A172 (cell line): ENCODE measurements around the gene LPIN3. TPM values are rescaled to one million over a fixed set of nuclear protein-coding genes. Genes with fewer than 3 reads are reported as not detected.
A peak's percentile ranks its signal among the peaks of the same experiment; 100 is the strongest.

Experiments used
- DNase-seq: peaks from one replicate; pipeline ENCODE4 v3.0.0-alpha.2; 2015; ENCODE audit warnings: low spot score
- total RNA-seq: library from RNA; depleted of rRNA; stranded (reverse); fragments of >200 nt; shearing (Covaris generic); gene quantifications from 2 replicates; pipeline ENCODE4 v1.2.3, GENCODE V29; 2014

The LPIN3 gene
- total RNA-seq, 1 experiment from 2014 or later: 3.4 TPM

GRCh38 chr20:41320976-41321375 lies 19.6 kb upstream of the LPIN3 start:
- DNase-seq: no peak

GRCh38 chr20:41327178-41327577 lies 13.4 kb upstream of the LPIN3 start:
- DNase-seq: no peak

DNA sequence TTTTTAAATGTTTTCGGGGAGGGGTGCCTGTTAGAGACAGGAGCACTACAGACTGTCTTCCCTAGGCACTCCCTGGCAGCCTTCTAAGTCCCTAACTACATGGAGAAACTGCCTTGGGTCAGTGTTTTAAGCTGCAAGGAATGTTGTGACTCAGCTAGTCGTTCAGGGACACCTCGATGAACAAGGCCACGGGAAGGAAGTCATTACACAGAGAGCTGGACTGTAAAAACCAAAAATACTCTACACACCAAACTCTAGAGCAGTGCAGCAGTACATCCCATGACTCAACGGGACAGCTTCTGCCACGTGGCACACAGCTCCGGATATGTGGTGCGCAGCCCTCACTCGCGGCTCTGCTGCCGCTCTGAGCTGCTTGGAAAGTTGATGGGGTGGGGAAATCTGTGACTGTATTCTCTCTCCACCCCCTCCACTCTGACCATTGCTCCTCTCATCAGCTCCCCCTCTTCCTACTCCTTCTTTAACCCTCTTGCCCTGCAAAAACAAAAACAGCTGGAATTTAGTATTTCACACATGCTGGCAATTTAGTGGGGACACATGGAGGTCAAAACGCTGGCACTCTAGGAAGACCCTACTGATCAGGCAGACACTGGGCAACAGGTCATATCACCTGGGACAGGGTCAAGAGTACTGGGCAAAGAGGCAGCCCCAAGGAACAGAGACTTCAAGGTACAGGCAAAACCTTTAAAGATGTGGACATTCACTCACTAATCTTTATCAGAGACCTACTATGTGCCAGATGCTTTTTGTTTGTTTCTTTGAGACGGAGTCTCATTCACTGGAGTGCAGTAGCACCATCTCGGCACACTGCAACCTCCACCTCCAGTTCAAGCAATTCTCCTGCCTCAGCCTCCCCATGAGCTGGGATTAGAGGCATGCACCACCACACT lies 10.9 kb upstream of the LPIN3 start:
- DNase-seq: peak; percentile 97

- no peak for DNase-seq
Measured at GRCh38 chr20:41330343-41330720, 10.3 kb upstream of the LPIN3 start.

DNA sequence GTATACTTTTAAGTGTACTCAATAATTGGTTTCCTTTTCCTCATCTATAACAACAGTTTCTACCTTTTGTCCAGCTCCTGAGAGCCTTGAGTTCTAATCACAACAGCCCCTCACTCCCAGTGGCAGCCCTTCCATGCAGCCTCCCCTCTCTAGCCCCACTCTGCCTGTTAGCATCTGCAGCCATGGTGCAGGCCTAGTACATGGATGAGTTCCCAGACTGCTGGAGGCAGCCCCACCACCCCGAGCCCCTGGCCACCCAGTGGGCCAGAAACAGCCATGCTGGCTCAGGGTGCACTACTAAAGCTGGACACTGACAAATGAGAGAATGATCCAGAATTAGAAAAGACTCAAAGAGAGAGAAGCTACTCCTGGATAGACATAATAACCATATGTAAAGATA lies 9.7 kb upstream of the LPIN3 start:
- no peak for DNase-seq

DNA sequence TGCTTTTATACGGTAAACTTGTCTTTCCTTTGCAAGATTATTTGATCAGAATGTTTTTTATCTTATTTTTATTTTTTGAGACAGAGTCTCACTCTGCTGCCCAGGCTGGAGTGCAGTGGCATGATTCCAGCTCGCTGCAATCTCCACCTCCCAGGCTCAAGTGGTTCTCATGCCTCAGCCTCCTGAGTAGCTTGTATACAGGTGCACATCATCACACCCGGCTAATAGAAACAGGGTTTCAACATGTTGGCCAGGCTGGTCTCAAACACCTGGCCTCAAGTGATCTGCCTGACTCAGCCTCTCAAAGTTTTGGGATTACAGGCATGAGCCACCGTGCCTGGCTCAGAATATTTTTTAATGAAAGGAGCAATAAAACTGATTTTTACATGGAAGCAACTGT lies 8.9 kb upstream of the LPIN3 start:
- DNase-seq: no peak

GRCh38 chr20:41334036-41334435 lies 6.6 kb upstream of the LPIN3 start:
- DNase-seq: no peak

DNA sequence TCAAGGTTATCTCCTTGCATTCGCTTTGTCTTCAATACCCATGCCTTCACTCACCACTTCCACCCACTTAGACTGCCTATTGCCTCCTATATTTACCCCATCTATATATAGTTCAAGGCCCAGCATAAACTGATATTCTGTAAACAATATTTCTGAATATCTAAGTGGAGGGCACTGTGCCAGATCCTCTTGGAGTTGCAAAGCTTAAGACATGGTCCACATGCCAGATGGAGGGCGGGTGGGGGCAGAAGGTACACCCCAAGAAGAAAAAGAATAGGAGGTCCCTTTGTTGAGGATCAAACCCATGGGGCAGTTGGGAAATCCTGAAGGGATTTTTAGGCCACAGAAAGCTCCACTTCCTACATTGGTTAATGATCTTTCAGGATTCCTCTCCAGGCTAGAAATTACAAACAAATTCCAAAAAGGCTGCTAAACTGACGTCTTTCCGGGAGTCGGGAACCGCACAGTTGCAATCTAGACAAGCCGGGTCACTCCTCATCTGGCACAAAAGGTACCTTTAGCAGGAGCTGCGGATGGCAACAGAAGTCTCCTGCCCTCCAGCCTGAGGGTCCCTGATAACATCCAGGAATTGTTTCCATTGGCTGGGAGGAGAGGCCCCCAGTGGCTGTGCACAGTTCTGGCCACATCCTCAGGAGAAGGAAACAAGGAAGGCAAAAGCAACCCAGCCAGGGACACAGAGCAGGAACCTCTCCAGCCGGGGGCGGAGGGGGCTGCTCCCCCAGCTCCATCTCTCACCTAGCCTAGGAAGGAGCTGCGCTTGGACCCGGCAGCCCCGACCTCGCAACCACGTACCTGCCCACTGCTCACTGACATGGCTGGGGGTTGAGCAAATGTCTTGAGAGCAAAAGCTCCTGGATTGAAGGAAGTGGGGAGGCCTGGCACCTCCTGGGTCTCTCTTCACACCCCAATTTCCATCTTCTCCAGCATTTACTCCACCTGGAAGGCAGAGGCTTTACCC lies 5.9 kb upstream of the LPIN3 start:
- no peak for DNase-seq

- no peak for DNase-seq
Measured at GRCh38 chr20:41335591-41335990, 5.0 kb upstream of the LPIN3 start.

DNA sequence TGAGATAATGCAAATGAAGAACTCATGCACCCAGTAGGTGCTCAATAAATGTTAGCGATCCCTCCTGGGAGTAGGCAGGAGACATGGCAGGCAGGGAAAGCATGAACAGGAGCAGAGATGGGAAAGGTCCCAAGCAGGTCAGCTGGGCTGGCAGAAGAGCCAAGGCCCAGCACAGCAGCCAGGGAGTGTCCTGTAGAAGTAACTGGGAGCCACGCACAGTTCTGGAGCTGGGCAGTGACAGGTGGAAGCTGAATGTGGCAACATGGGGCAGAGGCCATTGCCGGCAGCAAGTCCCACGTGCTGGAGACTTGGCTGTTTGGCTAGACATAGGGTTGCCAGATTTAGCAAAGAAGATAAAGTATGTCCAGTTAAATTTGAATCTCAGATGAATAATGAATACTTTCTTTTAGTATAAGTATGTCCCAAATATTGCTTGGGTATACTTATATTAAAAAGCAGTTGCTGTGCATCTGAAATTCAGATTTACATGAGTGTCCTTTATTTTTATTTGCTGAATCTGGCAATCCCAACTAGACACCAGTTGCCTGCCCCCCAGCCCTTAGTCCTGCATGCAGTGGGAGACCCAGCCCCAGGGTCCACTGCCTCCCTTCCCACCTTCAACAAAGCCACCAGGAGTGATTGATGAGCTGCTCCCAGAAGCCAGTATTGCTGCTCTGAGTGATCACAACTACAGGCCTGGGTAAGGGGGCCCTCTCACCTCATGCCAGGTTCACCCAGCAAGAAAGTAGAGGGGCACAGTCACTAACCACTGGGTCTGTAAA lies 3.7 kb upstream of the LPIN3 start:
- no peak for DNase-seq

DNA sequence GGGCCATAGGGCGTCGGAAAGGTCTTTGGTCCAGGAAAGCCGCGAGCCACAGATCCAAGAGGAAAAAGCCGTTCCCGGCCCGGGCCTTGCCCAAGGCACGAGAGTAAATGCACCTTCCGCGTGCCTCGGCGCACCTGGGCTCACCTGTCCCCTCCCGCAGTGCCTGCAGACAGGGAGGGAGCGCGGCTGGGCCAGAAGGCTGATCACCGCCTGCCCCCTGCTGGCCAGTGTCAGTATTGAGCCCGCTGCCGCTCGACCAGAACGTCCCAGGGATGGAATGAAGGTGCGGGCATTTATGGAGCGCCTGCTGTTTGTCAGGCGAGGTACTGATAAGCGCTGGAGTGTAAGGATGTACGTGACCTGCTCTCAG lies 679 bp upstream of the LPIN3 start:
- DNase-seq: peak; percentile 68

DNA sequence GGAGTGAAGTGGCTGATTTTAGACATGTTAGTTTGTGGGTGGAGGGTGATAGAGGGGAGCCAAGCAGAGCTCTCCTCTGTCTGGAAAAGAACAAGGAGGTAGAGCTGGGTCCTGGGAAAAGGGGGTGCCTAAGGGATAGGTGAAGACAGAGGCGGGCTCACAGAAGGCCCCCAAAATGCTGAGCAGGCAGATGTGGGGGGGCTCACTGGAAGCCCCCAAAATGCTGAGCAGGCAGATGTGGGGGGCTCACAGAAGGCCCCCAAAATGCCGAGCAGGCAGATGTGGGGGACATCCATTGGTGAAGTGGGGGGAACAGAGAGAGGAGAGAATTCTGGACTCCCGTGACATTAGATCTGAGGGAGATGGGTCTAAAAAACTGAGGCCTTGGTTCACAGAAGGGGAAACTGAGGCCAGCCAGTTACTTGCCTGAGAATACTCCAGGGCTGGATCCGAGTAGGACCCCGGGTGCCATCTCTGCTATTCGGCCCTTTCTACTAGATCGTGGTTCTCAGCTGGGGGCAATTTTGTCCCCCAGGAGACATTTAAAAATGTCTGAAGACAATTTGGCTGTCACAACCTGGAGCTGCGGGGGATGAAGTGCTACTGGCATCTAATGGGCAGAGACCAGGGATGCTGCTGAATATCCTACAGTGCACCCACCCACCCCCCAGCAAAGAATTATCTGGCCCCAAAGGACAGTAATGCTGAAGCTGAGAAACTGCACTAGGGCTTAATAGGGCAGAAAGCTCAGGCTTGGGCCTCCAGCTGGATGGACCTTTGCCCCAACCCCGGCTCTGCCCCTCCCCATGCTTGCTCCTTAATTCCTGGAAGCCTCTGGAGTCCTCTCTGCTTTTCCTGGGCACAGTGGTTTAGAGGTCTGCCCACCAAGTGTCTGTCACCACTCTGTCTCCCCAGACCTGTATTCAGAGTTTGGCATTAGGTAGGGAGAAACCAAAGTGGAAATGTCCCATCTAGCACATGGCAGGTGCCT lies 2.1 kb downstream of the LPIN3 start:
- no peak for DNase-seq

DNA sequence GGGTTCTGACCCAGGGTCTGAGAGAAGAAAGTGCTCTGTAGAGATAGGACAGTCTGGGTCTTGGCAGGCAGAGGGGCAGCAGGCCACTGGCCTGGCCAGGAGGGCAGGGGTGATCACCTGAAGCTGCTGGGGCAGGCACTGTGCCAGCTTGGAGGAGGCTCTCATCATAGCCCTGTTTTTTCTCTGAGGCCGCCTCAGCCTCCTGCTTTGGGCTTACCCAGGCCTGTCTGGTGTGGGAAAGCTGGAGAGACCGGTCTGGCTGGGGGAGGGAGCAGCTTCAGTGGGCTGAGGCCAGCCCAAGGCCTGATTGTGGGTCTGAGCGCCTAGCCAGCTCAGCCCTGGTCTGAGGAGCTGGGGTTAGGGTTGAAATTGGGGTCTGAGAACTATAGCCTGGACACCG lies 3.9 kb downstream of the LPIN3 start:
- no peak for DNase-seq

DNA sequence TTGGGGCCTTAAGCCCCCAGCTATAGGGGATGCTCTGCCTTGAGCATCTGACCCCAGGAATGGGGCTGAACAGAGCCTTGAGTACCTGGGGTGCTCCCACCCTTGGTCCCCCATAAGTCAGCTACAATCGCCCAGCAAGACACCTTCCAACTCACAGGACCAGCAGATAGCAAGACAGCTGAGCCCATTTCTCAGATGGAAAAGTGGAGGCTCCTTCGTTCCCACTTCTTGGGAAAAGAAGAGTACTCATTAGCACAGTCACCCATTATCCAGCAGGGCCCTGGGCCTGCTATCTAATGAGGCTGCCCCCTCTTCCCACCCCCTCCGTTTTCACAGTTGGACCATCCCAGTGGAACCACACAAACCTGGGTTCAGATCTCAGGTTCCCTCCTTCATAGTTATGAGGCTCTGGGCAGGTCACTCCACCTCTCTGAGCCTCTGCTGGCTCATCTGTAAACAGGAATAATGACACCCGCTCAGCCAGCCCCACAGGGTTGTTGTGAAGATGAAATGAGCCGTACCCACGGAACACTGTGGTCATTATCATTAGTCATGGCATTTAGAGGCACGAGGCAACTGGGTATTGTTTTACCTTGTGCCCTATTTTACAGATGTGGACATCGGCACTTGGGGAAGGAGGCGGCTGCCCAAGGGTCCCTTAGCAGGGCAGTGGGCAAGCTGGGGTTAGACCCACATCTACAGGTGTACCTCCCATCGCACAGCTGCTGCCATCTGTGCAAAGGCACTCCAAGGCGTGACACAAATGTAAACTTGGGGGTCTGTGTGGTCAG lies 4.5 kb downstream of the LPIN3 start:
- DNase-seq: no peak

DNA sequence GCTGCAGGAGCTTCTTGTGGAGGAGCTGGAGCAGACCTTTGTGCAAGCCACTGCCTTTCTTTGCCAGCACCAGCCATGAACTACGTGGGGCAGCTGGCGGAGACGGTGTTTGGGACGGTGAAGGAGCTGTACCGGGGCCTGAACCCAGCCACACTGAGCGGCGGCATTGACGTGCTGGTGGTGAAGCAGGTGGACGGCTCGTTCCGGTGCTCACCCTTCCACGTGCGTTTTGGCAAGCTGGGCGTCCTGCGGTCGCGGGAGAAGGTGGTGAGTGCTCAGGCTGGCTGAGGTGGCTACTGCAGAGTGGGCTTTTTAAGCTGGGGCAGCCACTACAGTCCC lies 5.1 kb downstream of the LPIN3 start:
- no peak for DNase-seq

DNA sequence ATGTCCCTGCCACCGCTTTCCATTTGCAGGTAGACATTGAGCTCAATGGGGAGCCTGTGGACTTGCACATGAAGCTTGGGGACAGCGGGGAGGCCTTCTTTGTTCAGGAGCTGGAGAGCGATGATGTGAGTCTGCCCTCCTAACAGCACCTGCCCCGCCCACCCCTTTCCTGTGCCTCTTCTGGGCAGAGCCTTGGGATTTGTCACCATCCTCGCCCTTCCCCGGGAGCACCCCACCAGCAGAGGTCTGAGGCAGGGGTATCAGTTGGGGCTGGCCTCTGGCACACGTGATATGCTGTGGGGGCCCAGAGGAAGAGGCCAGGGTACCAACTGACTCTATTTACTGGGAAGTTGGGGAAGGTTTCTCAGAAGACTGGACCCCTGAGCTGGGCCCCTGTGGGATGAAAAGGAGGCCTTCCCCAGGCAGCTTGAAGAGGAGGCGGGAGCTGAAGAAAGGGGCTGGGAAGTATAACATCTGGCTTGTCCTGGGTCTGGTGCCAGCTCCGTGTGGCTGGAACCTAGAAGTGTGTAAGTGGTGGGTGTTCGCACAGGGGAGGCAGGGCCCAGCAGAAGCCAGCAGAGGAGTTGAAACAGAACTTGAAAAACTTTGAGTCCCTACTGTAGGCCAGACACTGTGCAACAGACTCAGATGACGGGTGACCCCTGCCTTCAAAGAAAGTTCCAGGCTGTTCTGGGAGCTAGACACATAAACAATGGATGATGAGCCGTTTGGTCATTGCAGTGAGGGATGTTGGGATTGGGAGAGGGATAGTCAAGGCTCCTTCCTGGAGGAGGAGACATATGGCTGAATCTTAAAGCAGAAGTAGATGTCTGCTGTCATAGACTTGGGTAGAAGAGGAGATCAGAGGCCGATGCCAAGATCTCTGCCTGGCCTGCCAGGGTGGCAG lies 7.2 kb downstream of the LPIN3 start:
- DNase-seq: no peak

- DNase-seq: no peak
Measured at GRCh38 chr20:41348430-41349172, 8.0 kb downstream of the LPIN3 start.

DNA sequence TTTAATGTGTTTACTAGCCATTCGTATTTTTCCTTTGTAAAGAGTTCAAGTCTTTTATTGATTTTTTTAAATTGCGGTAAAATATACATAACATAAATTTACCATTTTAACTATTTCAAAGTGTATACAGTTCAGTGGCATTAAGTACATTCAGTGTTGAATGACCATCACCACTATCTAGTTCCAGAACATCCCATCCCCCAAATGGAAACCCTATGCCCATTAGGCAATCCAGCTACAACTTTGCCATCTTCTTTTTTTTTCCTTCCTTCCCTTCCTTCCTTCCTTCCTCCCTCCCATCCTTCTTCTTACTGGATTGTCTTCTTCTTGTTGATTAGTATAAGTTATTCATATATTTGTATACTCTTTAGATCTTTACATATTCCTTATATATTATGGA lies 8.6 kb downstream of the LPIN3 start:
- no peak for DNase-seq
